Caco-2 (cell line): ENCODE results near the gene ADORA3. TPM values are rescaled to one million over a fixed set of nuclear protein-coding genes. Genes with fewer than 3 reads are reported as not detected.

Experiments used
- BruUV-seq: library from RNA; stranded (reverse); fragments of 400-500 nt; replicated peaks from 2 replicates; lab custom pipeline; 2021; lab: Mats Ljungman, UMichigan
- CTCF ChIA-PET: fragments of 300-600 bp; sonication (Branson Sonifier 250); formaldehyde crosslinking; loops from one replicate; lab custom pipeline; 2022; ENCODE audit warnings: antibody characterized with exemption; lab: Charles Lee
- POLR2A ChIA-PET: fragments of 300-600 bp; sonication (Branson Sonifier 250); formaldehyde crosslinking; loops from one replicate; lab custom pipeline; 2022; ENCODE audit warnings: antibody characterized with exemption; lab: Charles Lee
- DNase-seq, 2 experiments: peaks; one replicate each; pipeline versions ENCODE4 v3.0.0 to v3.0.0-alpha.2; 2020 to 2022
- H3K27me3 ChIP-seq: replicated peaks from 2 replicates; pipeline ENCODE4 v1.6.0; 2011; ENCODE audit warnings: low read length; ENCODE audit not compliant: control insufficient read depth, insufficient read depth
- H3K36me3 ChIP-seq: 2 replicates; pipeline ENCODE4 v1.5.1; 2011; ENCODE audit warnings: low read length; ENCODE audit not compliant: control insufficient read depth, insufficient read depth
- H3K4me1 ChIP-seq: fragments of 250-450 bp; sonication (Bioruptor Pico); 2 replicates; pipeline ENCODE4 v1.5.1; 2020; ENCODE audit warnings: mild to moderate bottlenecking
- H3K4me3 ChIP-seq: 2 replicates; pipeline ENCODE4 v1.5.1; 2011; ENCODE audit warnings: low read depth, mild to moderate bottlenecking, control low read depth, low read length
- H3K9me3 ChIP-seq: fragments of 250-450 bp; sonication (Bioruptor Pico); 2 replicates; pipeline ENCODE4 v1.5.1; 2020; ENCODE audit warnings: mild to moderate bottlenecking, moderate library complexity
- H3K27ac Mint-ChIP-seq: one replicate; pipeline ENCODE4 v1.8.0; 2022; ENCODE audit warnings: mixed read lengths; ENCODE audit not compliant: unreplicated experiment
- H3K27me3 Mint-ChIP-seq: one replicate; pipeline ENCODE4 v1.8.0; 2022; ENCODE audit warnings: mixed read lengths; ENCODE audit not compliant: insufficient read depth, unreplicated experiment
- H3K36me3 Mint-ChIP-seq: one replicate; pipeline ENCODE4 v1.8.0; 2022; ENCODE audit warnings: mild to moderate bottlenecking, mixed read lengths; ENCODE audit not compliant: insufficient read depth, unreplicated experiment
- H3K4me1 Mint-ChIP-seq: one replicate; pipeline ENCODE4 v1.8.0; 2022; ENCODE audit warnings: low read depth, mixed read lengths; ENCODE audit not compliant: unreplicated experiment
- H3K4me3 Mint-ChIP-seq: one replicate; pipeline ENCODE4 v1.8.0; 2022; ENCODE audit warnings: mild to moderate bottlenecking, moderate library complexity, mixed read lengths; ENCODE audit not compliant: unreplicated experiment
- H3K9me3 Mint-ChIP-seq: one replicate; pipeline ENCODE4 v1.8.0; 2022; ENCODE audit warnings: mixed read lengths; ENCODE audit not compliant: unreplicated experiment
- intact Hi-C: fragments of 100-400 bp; cut with micrococcal nuclease; formaldehyde crosslinking; loops from one replicate; pipeline ENCODE4 v1.10.0; 2022; ENCODE audit not compliant: unreplicated experiment
- total RNA-seq: library from RNA; stranded (reverse); gene quantifications from 2 replicates; pipeline ENCODE4 v1.2.3, GENCODE V29; 2022
- TF ChIP-seq, protein P1 (sequence below), 2 experiments: fragments of 200-600 bp in 1 of 2; IDR thresholded peaks; 1 replicate in 1 of 2; 2 replicates in 1 of 2; pipeline versions ENCODE4 v1.5.1 to v1.8.0; 2011 to 2022; ENCODE audit warnings: antibody characterized with exemption in 1 of 2, control low read depth in 1 of 2, inconsistent platforms in 1 of 2, low read depth in 1 of 2, low read length in 1 of 2, mild to moderate bottlenecking in 1 of 2, moderate library complexity in 1 of 2; ENCODE audit not compliant: insufficient read depth in 1 of 2, severe bottlenecking in 1 of 2, unreplicated experiment in 1 of 2

Gene ADORA3
- total RNA-seq, 1 experiment from 2014 or later: not detected

- Mint-ChIP-seq H3K36me3 (no peaks in the 10 kb centered on the region), H3K9me3 (no peaks in the 10 kb centered on the region), H3K4me3 (no peak overlapping the region), H3K4me1 (no peaks in the 10 kb centered on the region), H3K27ac (no peak overlapping the region), H3K27me3 (no peaks in the 10 kb centered on the region)
- Histone ChIP-seq H3K9me3 (no peaks in the 10 kb centered on the region), H3K27me3 (no peaks in the 10 kb centered on the region), H3K36me3 (no peaks in the 10 kb centered on the region), H3K4me3 (no peak overlapping the region), H3K4me1 (no peaks in the 10 kb centered on the region)
- ChIA-PET POLR2A (no interaction called here), CTCF (no interaction called here)
- TF ChIP-seq, protein P1, sequence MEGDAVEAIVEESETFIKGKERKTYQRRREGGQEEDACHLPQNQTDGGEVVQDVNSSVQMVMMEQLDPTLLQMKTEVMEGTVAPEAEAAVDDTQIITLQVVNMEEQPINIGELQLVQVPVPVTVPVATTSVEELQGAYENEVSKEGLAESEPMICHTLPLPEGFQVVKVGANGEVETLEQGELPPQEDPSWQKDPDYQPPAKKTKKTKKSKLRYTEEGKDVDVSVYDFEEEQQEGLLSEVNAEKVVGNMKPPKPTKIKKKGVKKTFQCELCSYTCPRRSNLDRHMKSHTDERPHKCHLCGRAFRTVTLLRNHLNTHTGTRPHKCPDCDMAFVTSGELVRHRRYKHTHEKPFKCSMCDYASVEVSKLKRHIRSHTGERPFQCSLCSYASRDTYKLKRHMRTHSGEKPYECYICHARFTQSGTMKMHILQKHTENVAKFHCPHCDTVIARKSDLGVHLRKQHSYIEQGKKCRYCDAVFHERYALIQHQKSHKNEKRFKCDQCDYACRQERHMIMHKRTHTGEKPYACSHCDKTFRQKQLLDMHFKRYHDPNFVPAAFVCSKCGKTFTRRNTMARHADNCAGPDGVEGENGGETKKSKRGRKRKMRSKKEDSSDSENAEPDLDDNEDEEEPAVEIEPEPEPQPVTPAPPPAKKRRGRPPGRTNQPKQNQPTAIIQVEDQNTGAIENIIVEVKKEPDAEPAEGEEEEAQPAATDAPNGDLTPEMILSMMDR (IDR thresholded peaks at IDR 0.05; ENCODE audit: insufficient read depth in 1 of 2, low read depth in 1 of 2, low read length in 1 of 2, severe bottlenecking in 1 of 2, unreplicated experiment in 1 of 2): no peak
- no peak for DNase-seq
- no TSS peak for BruUV-seq
- intact Hi-C loops: no loop called here
Measured at GRCh38 chr1:111491070-111491469, 12.4 kb downstream of the ADORA3 start.

- H3K9me3 ChIP-seq: no peaks in the 10 kb centered on the region
- no TSS peak for BruUV-seq
- Mint-ChIP-seq H3K27ac (no peak overlapping the region), H3K9me3 (no peaks in the 10 kb centered on the region), H3K4me1 (no peaks in the 10 kb centered on the region), H3K27me3 (no peaks in the 10 kb centered on the region), H3K4me3 (no peak overlapping the region), H3K36me3 (no peaks in the 10 kb centered on the region)
- intact Hi-C loops: no loop called here
- ChIA-PET CTCF (interaction anchor here (0.9 kb wide), 1 partner anchor 265 kb away, joined by 4 read pairs; no protein-coding TSS in a partner anchor), POLR2A (no interaction called here)
- TF ChIP-seq, protein P1 (IDR thresholded peaks at IDR 0.05; ENCODE audit: insufficient read depth in 1 of 2, low read depth in 1 of 2, low read length in 1 of 2, severe bottlenecking in 1 of 2, unreplicated experiment in 1 of 2): no peak
- no peaks in the 10 kb centered on the region for H3K4me1 ChIP-seq
- no peak for DNase-seq
- H3K4me3 ChIP-seq: no peak overlapping the region
- no peaks in the 10 kb centered on the region for H3K27me3 ChIP-seq
- H3K36me3 ChIP-seq: no peaks in the 10 kb centered on the region
Measured at GRCh38 chr1:111490220-111490619, 13.2 kb downstream of the ADORA3 start.

- ChIA-PET CTCF (interaction anchor here (0.9 kb wide), 1 partner anchor 265 kb away, joined by 4 read pairs; no protein-coding TSS in a partner anchor), POLR2A (no interaction called here)
- Mint-ChIP-seq H3K9me3 (no peaks in the 10 kb centered on the region), H3K36me3 (no peaks in the 10 kb centered on the region), H3K4me3 (no peak overlapping the region), H3K27ac (no peak overlapping the region), H3K4me1 (no peaks in the 10 kb centered on the region), H3K27me3 (no peaks in the 10 kb centered on the region)
- Histone ChIP-seq H3K4me1 (no peaks in the 10 kb centered on the region), H3K36me3 (no peaks in the 10 kb centered on the region), H3K9me3 (no peaks in the 10 kb centered on the region), H3K27me3 (no peaks in the 10 kb centered on the region), H3K4me3 (no peak overlapping the region)
- no peak for DNase-seq
- BruUV-seq: no TSS peak
- intact Hi-C loops: loop anchor here (10.0 kb wide), 1 partner anchor 845 kb away; no protein-coding TSS in a partner anchor
- TF ChIP-seq, protein P1 (IDR thresholded peaks at IDR 0.05; ENCODE audit: insufficient read depth in 1 of 2, low read depth in 1 of 2, low read length in 1 of 2, severe bottlenecking in 1 of 2, unreplicated experiment in 1 of 2): no peak
Measured at GRCh38 chr1:111489604-111490003, 13.8 kb downstream of the ADORA3 start.
